Tibial nerve (tissue), 4 donors: ENCODE data around the gene MICAL2.
A peak's percentile ranks its signal among the peaks of the same experiment; 100 is the strongest.

Experiments
- EP300 ChIP-seq, 2 donors: sonication (generic); formaldehyde crosslinking; IDR thresholded peaks; one replicate each; pipeline ENCODE4 v1.6.1; 2017; ENCODE audit warnings: antibody characterized with exemption in 2 of 2, mild to moderate bottlenecking in 1 of 2
- TF ChIP-seq, protein P1 (sequence below), 5 experiments: fragments of 200-600 bp in 3 of 5; fragments of 450-650 bp in 2 of 5; sonication (generic) in 3 of 5; IDR thresholded peaks; one replicate each; pipeline ENCODE4 v1.5.1; 2016 to 2019; ENCODE audit warnings: antibody characterized with exemption in 5 of 5, mild to moderate bottlenecking in 3 of 5, moderate library complexity in 2 of 5

DNA sequence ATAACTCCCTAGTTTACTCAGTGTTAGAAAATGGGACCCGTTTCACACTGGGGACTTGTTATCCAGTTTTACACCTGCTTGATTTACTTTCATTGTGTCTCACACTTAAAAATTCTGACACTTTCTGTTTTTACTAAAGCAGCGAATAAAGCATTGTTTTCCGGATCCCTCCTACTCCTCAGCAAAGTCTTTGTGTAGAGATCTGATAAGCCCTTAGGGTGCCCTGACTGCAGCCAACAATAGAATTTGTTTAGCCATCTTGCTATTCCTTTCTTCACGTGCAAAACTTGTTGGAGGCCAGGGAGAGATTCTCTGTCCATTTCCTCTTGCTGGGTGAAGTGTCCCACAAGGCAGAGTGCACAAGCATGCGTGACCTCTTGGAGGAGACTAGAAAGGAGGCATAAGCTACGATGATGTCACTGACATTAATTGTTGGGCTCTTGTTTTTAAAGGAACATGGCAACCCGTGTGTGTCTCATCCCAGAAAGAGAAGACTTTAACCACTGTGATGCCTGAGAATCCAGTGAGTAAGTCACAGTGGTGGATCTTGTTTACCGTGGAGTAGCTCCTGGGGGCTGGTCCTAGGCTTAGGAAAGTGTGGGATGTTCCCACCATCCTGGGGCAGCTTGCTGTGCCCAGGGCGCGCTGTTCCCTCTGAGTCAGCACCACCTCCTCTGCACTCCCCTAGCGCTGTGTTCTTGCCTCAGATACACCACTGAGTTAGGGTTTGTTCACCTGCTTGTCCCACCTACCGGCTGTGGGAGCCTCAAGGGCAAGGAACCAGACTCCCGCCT lies 27.7 kb downstream of the MICAL2 start:
- TF ChIP-seq, protein P1, sequence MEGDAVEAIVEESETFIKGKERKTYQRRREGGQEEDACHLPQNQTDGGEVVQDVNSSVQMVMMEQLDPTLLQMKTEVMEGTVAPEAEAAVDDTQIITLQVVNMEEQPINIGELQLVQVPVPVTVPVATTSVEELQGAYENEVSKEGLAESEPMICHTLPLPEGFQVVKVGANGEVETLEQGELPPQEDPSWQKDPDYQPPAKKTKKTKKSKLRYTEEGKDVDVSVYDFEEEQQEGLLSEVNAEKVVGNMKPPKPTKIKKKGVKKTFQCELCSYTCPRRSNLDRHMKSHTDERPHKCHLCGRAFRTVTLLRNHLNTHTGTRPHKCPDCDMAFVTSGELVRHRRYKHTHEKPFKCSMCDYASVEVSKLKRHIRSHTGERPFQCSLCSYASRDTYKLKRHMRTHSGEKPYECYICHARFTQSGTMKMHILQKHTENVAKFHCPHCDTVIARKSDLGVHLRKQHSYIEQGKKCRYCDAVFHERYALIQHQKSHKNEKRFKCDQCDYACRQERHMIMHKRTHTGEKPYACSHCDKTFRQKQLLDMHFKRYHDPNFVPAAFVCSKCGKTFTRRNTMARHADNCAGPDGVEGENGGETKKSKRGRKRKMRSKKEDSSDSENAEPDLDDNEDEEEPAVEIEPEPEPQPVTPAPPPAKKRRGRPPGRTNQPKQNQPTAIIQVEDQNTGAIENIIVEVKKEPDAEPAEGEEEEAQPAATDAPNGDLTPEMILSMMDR (IDR thresholded peaks at IDR 0.05): no peak
- TF ChIP-seq EP300 (IDR thresholded peaks at IDR 0.05): peak in 1 of 2 donors; percentile 27
